Placental epithelial cell (primary cell): ENCODE results near the gene GFOD1. TPM values are rescaled to one million over a fixed set of nuclear protein-coding genes. Genes with fewer than 3 reads are reported as not detected.

Experiments
- total RNA-seq: library from RNA; depleted of rRNA; stranded (reverse); fragments of >200 nt; gene quantifications from 2 replicates; pipeline ENCODE4 v1.2.3, GENCODE V29; 2012

Gene GFOD1
- 17.7 and 80.6 TPM in 2 replicates for total RNA-seq

GRCh38 chr6:13487122-13488014 is at the start of gene GFOD1:
Gene GFOD1 (minus strand): TSS chr6:13487600. CDS start chr6:13486890, 710 bp downstream.

GRCh38 chr6:13328076-13328874 is 159.1 kb downstream of the GFOD1 start, which contains the start of gene TBC1D7:
Gene TBC1D7 (minus strand): TSS chr6:13328537. CDS start chr6:13326898, 1,639 bp downstream.

Other genes starting within 250 kb of the GFOD1 start
- 12.2 and 15.4 TPM in 2 replicates for gene TBC1D7, start 159.1 kb downstream of the GFOD1 start, total RNA-seq
- 11.7 and 16.5 TPM in 2 replicates for gene SIRT5, start 87.0 kb upstream of the GFOD1 start, total RNA-seq
- 34.9 and 38.7 TPM in 2 replicates for gene NOL7, start 127.7 kb upstream of the GFOD1 start, total RNA-seq
- gene RANBP9, start 224.2 kb upstream of the GFOD1 start, total RNA-seq, result 22.1 and 25.9 TPM in 2 replicates